Stomach (tissue), 4 donors: Measurements from ENCODE around the gene RARS1.

ENCODE experiments used
- POLR2A ChIP-seq, 4 donors: fragments of 450-650 bp; IDR thresholded peaks; one replicate each; pipeline ENCODE4 v1.6.1; 2016; ENCODE audit warnings: antibody characterized with exemption in 4 of 4, control low read depth in 2 of 4, mild to moderate bottlenecking in 1 of 4, moderate library complexity in 1 of 4
- POLR2AphosphoS5 ChIP-seq, 3 donors: sonication (generic); formaldehyde crosslinking; IDR thresholded peaks; one replicate each; pipeline ENCODE4 v1.6.1; 2016; ENCODE audit warnings: antibody characterized with exemption in 3 of 3
- TF ChIP-seq, protein P1 (sequence below), 7 experiments: fragments of 450-650 bp in 4 of 7; fragments of 200-600 bp in 3 of 7; sonication (generic) in 3 of 7; IDR thresholded peaks; one replicate each; pipeline ENCODE4 v1.5.1; 2016 to 2019; ENCODE audit warnings: antibody characterized with exemption in 7 of 7, control low read depth in 2 of 7, mild to moderate bottlenecking in 1 of 7

DNA sequence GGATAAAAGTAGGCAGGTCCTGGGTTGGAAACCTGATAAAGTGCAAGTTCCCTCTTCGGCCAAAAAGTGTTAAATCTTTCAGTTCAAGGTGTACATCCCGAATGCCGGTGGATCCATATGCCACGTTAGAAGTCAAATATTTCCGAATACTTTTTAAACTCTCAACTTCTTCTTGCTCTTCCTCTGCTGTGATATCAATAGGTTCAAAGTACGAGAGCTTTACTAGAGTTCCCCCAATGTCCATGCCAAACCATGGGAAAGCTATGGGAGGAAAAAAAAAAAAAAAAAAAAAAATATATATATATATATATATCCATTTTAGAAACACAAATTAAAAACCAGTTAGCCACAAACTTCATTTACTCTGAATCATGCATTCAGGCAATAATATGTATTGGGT is 82.5 kb downstream of the RARS1 start:
- TF ChIP-seq, protein P1, sequence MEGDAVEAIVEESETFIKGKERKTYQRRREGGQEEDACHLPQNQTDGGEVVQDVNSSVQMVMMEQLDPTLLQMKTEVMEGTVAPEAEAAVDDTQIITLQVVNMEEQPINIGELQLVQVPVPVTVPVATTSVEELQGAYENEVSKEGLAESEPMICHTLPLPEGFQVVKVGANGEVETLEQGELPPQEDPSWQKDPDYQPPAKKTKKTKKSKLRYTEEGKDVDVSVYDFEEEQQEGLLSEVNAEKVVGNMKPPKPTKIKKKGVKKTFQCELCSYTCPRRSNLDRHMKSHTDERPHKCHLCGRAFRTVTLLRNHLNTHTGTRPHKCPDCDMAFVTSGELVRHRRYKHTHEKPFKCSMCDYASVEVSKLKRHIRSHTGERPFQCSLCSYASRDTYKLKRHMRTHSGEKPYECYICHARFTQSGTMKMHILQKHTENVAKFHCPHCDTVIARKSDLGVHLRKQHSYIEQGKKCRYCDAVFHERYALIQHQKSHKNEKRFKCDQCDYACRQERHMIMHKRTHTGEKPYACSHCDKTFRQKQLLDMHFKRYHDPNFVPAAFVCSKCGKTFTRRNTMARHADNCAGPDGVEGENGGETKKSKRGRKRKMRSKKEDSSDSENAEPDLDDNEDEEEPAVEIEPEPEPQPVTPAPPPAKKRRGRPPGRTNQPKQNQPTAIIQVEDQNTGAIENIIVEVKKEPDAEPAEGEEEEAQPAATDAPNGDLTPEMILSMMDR (IDR thresholded peaks at IDR 0.05): no peak
- no peak for TF ChIP-seq POLR2AphosphoS5 (IDR thresholded peaks at IDR 0.05)
- no peak for TF ChIP-seq POLR2A (IDR thresholded peaks at IDR 0.05)
